ENCODE data around the gene CERS6.

Gene CERS6

GRCh38 chr2:168801961-168802858 lies 346.1 kb downstream of the CERS6 start, which contains the start of gene NOSTRIN:
Gene NOSTRIN (plus strand): TSS chr2:168802637. CDS start chr2:168802647, 10 bp downstream.
- no peak for DNase-seq (ENCODE audit: low read depth)

GRCh38 chr2:168802859-168803725 lies 347.0 kb downstream of the CERS6 start:
- DNase-seq (ENCODE audit: low read depth), result no peak

GRCh38 chr2:168804214-168804613 lies 348.1 kb downstream of the CERS6 start:
- no peak for DNase-seq (ENCODE audit: low read depth)

GRCh38 chr2:168805615-168806014 lies 349.5 kb downstream of the CERS6 start:
- no peak for DNase-seq (ENCODE audit: low read depth)

- no peak for DNase-seq (ENCODE audit: low read depth)
These were observed 353.5 kb downstream of the CERS6 start for GRCh38 chr2:168809537-168809936.

- DNase-seq (ENCODE audit: low read depth), result no peak
These were observed 354.2 kb downstream of the CERS6 start for GRCh38 chr2:168810235-168810634.

GRCh38 chr2:168811696-168812095 lies 355.6 kb downstream of the CERS6 start:
- no peak for DNase-seq (ENCODE audit: low read depth)

- no peak for DNase-seq (ENCODE audit: low read depth)
These were observed 358.0 kb downstream of the CERS6 start for GRCh38 chr2:168814046-168814445.

- no peak for DNase-seq (ENCODE audit: low read depth)
These were observed 359.2 kb downstream of the CERS6 start for GRCh38 chr2:168814939-168815907.

- DNase-seq (ENCODE audit: low read depth), result peak; percentile 78
These were observed 360.3 kb downstream of the CERS6 start for GRCh38 chr2:168816369-168816768.

GRCh38 chr2:168819050-168819715 lies 363.1 kb downstream of the CERS6 start:
- no peak for DNase-seq (ENCODE audit: low read depth)

GRCh38 chr2:168819829-168820489 lies 363.9 kb downstream of the CERS6 start:
- no peak for DNase-seq (ENCODE audit: low read depth)

- DNase-seq (ENCODE audit: low read depth), result no peak
These were observed 365.5 kb downstream of the CERS6 start for GRCh38 chr2:168821577-168821976.

GRCh38 chr2:168821992-168822391 lies 365.9 kb downstream of the CERS6 start:
- DNase-seq (ENCODE audit: low read depth), result no peak
